OCI-LY1 (cell line): ENCODE results near the gene LRRC74A.

ENCODE experiments used
- H2AFZ ChIP-seq: fragments of 200-600 bp; sonication (generic), shearing (Covaris generic); 2 replicates; pipeline ENCODE4 v1.6.0; 2014; ENCODE audit warnings: antibody characterized with exemption, mild to moderate bottlenecking, low read length
- H3F3A ChIP-seq: fragments of 200-600 bp; sonication (generic), shearing (Covaris generic); 2 replicates; pipeline ENCODE4 v1.6.0; 2014; ENCODE audit warnings: mild to moderate bottlenecking, antibody characterized with exemption, low read length, moderate library complexity; ENCODE audit not compliant: insufficient read depth
- H3K27ac ChIP-seq: fragments of 200-600 bp; sonication (generic); 2 replicates; pipeline ENCODE4 v1.5.1; 2014; ENCODE audit warnings: low read length, mixed run types, mild to moderate bottlenecking, low read depth; ENCODE audit not compliant: poor library complexity, severe bottlenecking
- H3K27me3 ChIP-seq: fragments of 200-600 bp; sonication (generic); 2 replicates; pipeline ENCODE4 v1.6.0; 2014; ENCODE audit warnings: antibody characterized with exemption, mild to moderate bottlenecking, low read length, moderate library complexity; ENCODE audit not compliant: insufficient read depth
- H3K36me3 ChIP-seq: fragments of 200-600 bp; sonication (generic); 2 replicates; pipeline ENCODE4 v1.6.1; 2014; ENCODE audit warnings: mild to moderate bottlenecking, antibody characterized with exemption, low read length, moderate library complexity, mixed read lengths; ENCODE audit not compliant: insufficient read depth
- H3K4me1 ChIP-seq: fragments of 200-600 bp; sonication (generic); 2 replicates; pipeline ENCODE4 v1.5.1; 2014; ENCODE audit warnings: mild to moderate bottlenecking, low read length, moderate library complexity; ENCODE audit not compliant: insufficient read depth, severe bottlenecking
- H3K4me2 ChIP-seq: fragments of 200-600 bp; sonication (generic), shearing (Covaris generic); 2 replicates; pipeline ENCODE4 v1.6.1; 2014; ENCODE audit warnings: low read length
- H3K4me3 ChIP-seq: fragments of 200-600 bp; sonication (generic); 2 replicates; pipeline ENCODE4 v1.5.1; 2014; ENCODE audit warnings: low read length, low read depth, mild to moderate bottlenecking, mixed read lengths; ENCODE audit not compliant: poor library complexity, severe bottlenecking
- H3K79me2 ChIP-seq: fragments of 200-600 bp; shearing (Covaris generic); 2 replicates; pipeline ENCODE4 v1.6.1; 2016; ENCODE audit warnings: mixed run types, low read length, mixed read lengths; ENCODE audit not compliant: insufficient read depth
- H3K9ac ChIP-seq: fragments of 200-600 bp; sonication (generic), shearing (Covaris generic); 2 replicates; pipeline ENCODE4 v1.6.1; 2014; ENCODE audit warnings: mild to moderate bottlenecking, low read length, mixed read lengths
- H3K9me2 ChIP-seq: fragments of 200-600 bp; sonication (generic), shearing (Covaris generic); 2 replicates; pipeline ENCODE4 v1.6.1; 2014; ENCODE audit warnings: low read depth, mild to moderate bottlenecking, low read length, mixed read lengths
- H3K9me3 ChIP-seq: fragments of 200-600 bp; shearing (Covaris generic); 2 replicates; pipeline ENCODE4 v1.6.1; 2014; ENCODE audit warnings: low read length, mixed read lengths
- H4K20me1 ChIP-seq: fragments of 200-600 bp; sonication (generic), shearing (Covaris generic); 2 replicates; pipeline ENCODE4 v1.6.0; 2016; ENCODE audit warnings: mild to moderate bottlenecking, low read length; ENCODE audit not compliant: insufficient read depth
- EZH2 ChIP-seq: fragments of 200-600 bp; sonication (generic), shearing (Covaris generic); IDR thresholded peaks from 2 replicates; pipeline ENCODE4 v1.8.0; 2017; ENCODE audit warnings: borderline replicate concordance, mixed run types, mild to moderate bottlenecking, antibody characterized with exemption, low read length, moderate library complexity, mixed read lengths
- TF ChIP-seq, protein P1 (sequence below): fragments of 200-600 bp; sonication (generic), shearing (Covaris generic); IDR thresholded peaks from 2 replicates; pipeline ENCODE4 v1.5.1; 2017; ENCODE audit warnings: mild to moderate bottlenecking, antibody characterized with exemption, low read length, moderate library complexity, mixed read lengths

The LRRC74A gene

DNA sequence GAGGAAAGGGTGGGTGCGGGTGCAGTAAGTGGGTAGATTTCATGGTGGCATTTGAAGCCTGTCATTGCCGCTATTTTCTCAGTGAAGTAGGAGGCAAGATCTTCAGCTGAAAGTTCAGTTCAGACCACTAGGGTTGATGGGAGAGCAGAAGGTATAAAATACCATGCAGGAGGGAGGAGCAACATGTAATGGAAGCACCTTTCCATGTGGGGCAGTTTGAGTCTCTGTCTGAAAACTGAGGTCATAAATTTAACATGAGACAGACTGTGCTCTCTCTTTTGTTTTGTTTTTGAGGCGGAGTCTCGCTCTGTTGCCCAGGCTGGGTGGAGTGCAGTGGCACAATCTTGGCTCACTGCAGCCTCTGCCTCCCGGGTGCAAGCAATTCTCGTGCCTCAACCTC, 22.7 kb downstream of the LRRC74A start:
- Histone ChIP-seq H3K27ac (no peak overlapping the region), H3K4me2 (no peak overlapping the region), H3K27me3 (no peaks in the 10 kb centered on the region), H3K4me1 (no peaks in the 10 kb centered on the region), H3K4me3 (no peak overlapping the region), H3K9me2 (no peaks in the 10 kb centered on the region), H4K20me1 (no peaks in the 10 kb centered on the region), H3K36me3 (no peaks in the 10 kb centered on the region), H2AFZ (no peak overlapping the region), H3F3A (no peaks in the 10 kb centered on the region), H3K9ac (no peak overlapping the region), H3K79me2 (no peaks in the 10 kb centered on the region), H3K9me3 (no peaks in the 10 kb centered on the region)
- TF ChIP-seq EZH2 = no peak
- TF ChIP-seq, protein P1, sequence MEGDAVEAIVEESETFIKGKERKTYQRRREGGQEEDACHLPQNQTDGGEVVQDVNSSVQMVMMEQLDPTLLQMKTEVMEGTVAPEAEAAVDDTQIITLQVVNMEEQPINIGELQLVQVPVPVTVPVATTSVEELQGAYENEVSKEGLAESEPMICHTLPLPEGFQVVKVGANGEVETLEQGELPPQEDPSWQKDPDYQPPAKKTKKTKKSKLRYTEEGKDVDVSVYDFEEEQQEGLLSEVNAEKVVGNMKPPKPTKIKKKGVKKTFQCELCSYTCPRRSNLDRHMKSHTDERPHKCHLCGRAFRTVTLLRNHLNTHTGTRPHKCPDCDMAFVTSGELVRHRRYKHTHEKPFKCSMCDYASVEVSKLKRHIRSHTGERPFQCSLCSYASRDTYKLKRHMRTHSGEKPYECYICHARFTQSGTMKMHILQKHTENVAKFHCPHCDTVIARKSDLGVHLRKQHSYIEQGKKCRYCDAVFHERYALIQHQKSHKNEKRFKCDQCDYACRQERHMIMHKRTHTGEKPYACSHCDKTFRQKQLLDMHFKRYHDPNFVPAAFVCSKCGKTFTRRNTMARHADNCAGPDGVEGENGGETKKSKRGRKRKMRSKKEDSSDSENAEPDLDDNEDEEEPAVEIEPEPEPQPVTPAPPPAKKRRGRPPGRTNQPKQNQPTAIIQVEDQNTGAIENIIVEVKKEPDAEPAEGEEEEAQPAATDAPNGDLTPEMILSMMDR = no peak

DNA sequence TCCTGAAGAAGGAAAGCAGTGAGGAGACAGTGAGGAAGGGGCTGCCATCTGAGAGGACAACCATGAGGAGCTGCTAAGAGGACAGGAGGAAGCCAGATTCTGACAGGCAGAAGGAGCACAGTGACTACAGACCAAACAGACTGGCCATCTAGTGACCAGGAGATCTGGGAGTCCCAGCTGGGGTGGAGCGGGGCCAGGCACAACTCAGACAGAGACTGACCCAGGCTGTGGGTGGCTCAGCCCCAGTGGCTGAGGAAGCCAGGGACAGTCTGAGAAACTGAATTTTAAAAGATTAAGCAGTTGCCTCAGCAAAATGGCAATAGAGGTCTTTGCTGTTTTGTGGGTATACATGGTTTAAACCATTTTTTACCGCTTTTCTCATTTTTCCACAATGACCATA, 28.9 kb downstream of the LRRC74A start:
- Histone ChIP-seq H3K27ac (no peak overlapping the region), H4K20me1 (no peaks in the 10 kb centered on the region), H3K27me3 (no peaks in the 10 kb centered on the region; the same call in 1 of the 2 replicates), H3K4me3 (no peak overlapping the region), H3K9ac (no peak overlapping the region), H3K4me2 (no peak overlapping the region), H3K79me2 (no peaks in the 10 kb centered on the region), H2AFZ (no peak overlapping the region), H3K9me3 (no peaks in the 10 kb centered on the region), H3K36me3 (no peaks in the 10 kb centered on the region), H3F3A (no peaks in the 10 kb centered on the region), H3K4me1 (no peaks in the 10 kb centered on the region), H3K9me2 (no peaks in the 10 kb centered on the region)
- no peak for TF ChIP-seq EZH2
- TF ChIP-seq, protein P1 = no peak

DNA sequence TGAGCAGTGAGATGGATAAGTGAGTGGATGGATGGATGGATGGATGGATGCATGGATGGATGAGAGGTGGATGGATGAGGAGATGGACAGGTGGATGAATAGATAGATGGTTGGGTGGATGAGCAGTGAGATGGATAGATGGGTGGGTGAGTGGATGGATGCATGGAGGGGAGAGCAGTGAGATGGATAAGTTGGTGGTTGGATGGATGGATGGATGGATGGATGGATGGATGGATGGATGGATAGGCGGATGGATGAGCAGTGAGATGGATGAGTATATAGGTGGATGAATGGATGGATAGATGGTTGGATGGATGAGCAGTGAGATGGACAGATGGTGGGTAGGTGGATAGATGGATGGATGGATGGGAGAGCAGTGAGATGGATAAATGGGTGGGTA, 30.6 kb downstream of the LRRC74A start:
- Histone ChIP-seq H3K9ac (no peak overlapping the region), H3F3A (no peaks in the 10 kb centered on the region), H3K9me3 (no peaks in the 10 kb centered on the region), H4K20me1 (no peaks in the 10 kb centered on the region), H3K9me2 (no peaks in the 10 kb centered on the region), H3K4me1 (no peaks in the 10 kb centered on the region), H3K4me2 (no peak overlapping the region), H3K36me3 (no peaks in the 10 kb centered on the region), H3K27ac (no peak overlapping the region), H3K27me3 (peaks cover 2% of the 10 kb centered on the region; the same call in 1 of the 2 replicates), H3K4me3 (no peak overlapping the region), H2AFZ (no peak overlapping the region), H3K79me2 (no peaks in the 10 kb centered on the region)
- no peak for TF ChIP-seq EZH2
- TF ChIP-seq, protein P1 = no peak
